Mucosa of descending colon (tissue), 3 donors: ENCODE results near the gene RFC3. TPM values are rescaled to one million over a fixed set of nuclear protein-coding genes. Genes with fewer than 3 reads are reported as not detected.

Experiments used
- ATAC-seq: fragments of 200-7000 bp; cut with Tn5 transposase; one replicate; pipeline ENCODE4 v1.9.1; 2020; ENCODE audit warnings: mild to moderate bottlenecking, moderate library complexity
- DNase-seq, 3 donors: peaks; one replicate each; pipeline ENCODE4 v3.0.0-alpha.2; 2020
- H3K36me3 ChIP-seq: fragments of 200-600 bp; one replicate; pipeline ENCODE4 v1.8.0; 2021; ENCODE audit warnings: low read depth, mild to moderate bottlenecking
- H3K4me1 ChIP-seq: fragments of 200-600 bp; one replicate; pipeline ENCODE4 v1.8.0; 2021; ENCODE audit warnings: low read depth, mild to moderate bottlenecking
- H3K4me3 ChIP-seq: fragments of 200-600 bp; one replicate; pipeline ENCODE4 v1.8.0; 2021; ENCODE audit warnings: mild to moderate bottlenecking
- H3K9me3 ChIP-seq: fragments of 200-600 bp; one replicate; pipeline ENCODE4 v1.8.0; 2021; ENCODE audit warnings: mild to moderate bottlenecking
- CTCF ChIP-seq: fragments of 200-600 bp; IDR thresholded peaks from one replicate; pipeline ENCODE4 v1.8.0; 2022; ENCODE audit warnings: antibody characterized with exemption, mild to moderate bottlenecking
- intact Hi-C, 2 donors: fragments of 100-400 bp; cut with DNase I in 1 of 2; cut with micrococcal nuclease in 1 of 2; formaldehyde crosslinking; loops; one replicate each; pipeline versions ENCODE4 v1.11.0 to v1.11.1; 2022; cut with DNase I, micrococcal nuclease
- total RNA-seq, 3 donors: library from RNA; stranded (reverse); fragmentation: NEBNext Ultra II Directional in 2 of 3; extraction: Animal tissue kit (Norgen Biotek cat#: 25700) in 2 of 3; gene quantifications; one replicate each; pipeline versions ENCODE4 v1.2.1 to v1.2.4, GENCODE V29; 2021 to 2023
- donor health status: DM: no; HTN: no; CAD: no; lungs with moderate emphysema.
- donor health status: DM: no; HTN: no; CAD: no.
- donor health status: DM: no; HTN: yes; CAD: no.

RFC3 gene
- total RNA-seq, 3 donors from 2014 or later = 4.1 to 11.0 (median 5.4) TPM

GRCh38 chr13:33817513-33817900 lies 442 bp upstream of the RFC3 start:
- no peak for DNase-seq
- Histone ChIP-seq H3K4me1 (no peaks in the 10 kb centered on the region), H3K36me3 (no peaks in the 10 kb centered on the region), H3K4me3 (no peak overlapping the region), H3K9me3 (no peaks in the 10 kb centered on the region)
- no peak for ATAC-seq
- no peak for TF ChIP-seq CTCF
- intact Hi-C loops = no loop called here

GRCh38 chr13:33825083-33825482 lies 7.1 kb downstream of the RFC3 start:
- no peaks in the 10 kb centered on the region for H3K4me1 ChIP-seq
- no peak for TF ChIP-seq CTCF
- DNase-seq (no peak), ATAC-seq (no peak)
- H3K36me3 ChIP-seq = no peaks in the 10 kb centered on the region
- intact Hi-C loops = no loop called here
- no peak overlapping the region for H3K4me3 ChIP-seq
- H3K9me3 ChIP-seq = no peaks in the 10 kb centered on the region

- intact Hi-C loops = no loop called here
- Histone ChIP-seq H3K4me3 (no peak overlapping the region), H3K36me3 (no peaks in the 10 kb centered on the region), H3K4me1 (no peaks in the 10 kb centered on the region), H3K9me3 (no peaks in the 10 kb centered on the region)
- DNase-seq = no peak
- no peak for ATAC-seq
- no peak for TF ChIP-seq CTCF
Measured at GRCh38 chr13:33827139-33827538, 9.2 kb downstream of the RFC3 start.

- no peak for TF ChIP-seq CTCF
- intact Hi-C loops = no loop called here
- Histone ChIP-seq H3K4me1 (no peaks in the 10 kb centered on the region), H3K36me3 (no peaks in the 10 kb centered on the region), H3K4me3 (no peak overlapping the region), H3K9me3 (no peaks in the 10 kb centered on the region)
- no peak for ATAC-seq
- DNase-seq = no peak
Measured at GRCh38 chr13:33828431-33829129, 10.6 kb downstream of the RFC3 start.

- TF ChIP-seq CTCF = no peak
Measured at GRCh38 chr13:33832872-33833271, 14.9 kb downstream of the RFC3 start.

GRCh38 chr13:33838647-33839046 lies 20.7 kb downstream of the RFC3 start:
- no peak for ATAC-seq

More at GRCh38 chr13:33832872-33833271, 14.9 kb downstream of the RFC3 start:
- no peak for DNase-seq
- Histone ChIP-seq H3K36me3 (no peaks in the 10 kb centered on the region), H3K9me3 (no peaks in the 10 kb centered on the region), H3K4me3 (no peak overlapping the region), H3K4me1 (no peaks in the 10 kb centered on the region)
- intact Hi-C loops = no loop called here
- no peak for ATAC-seq

More at GRCh38 chr13:33838647-33839046, 20.7 kb downstream of the RFC3 start:
- no peaks in the 10 kb centered on the region for H3K9me3 ChIP-seq
- no peak for TF ChIP-seq CTCF
- intact Hi-C loops = no loop called here
- H3K4me3 ChIP-seq = no peak overlapping the region
- no peaks in the 10 kb centered on the region for H3K4me1 ChIP-seq
- no peak for DNase-seq
- H3K36me3 ChIP-seq = no peaks in the 10 kb centered on the region
